Tongue (tissue), 2 donors: Measurements from ENCODE around the gene WNT7B. TPM values are rescaled to one million over a fixed set of nuclear protein-coding genes. Genes with fewer than 3 reads are reported as not detected.

ENCODE experiments used
- DNase-seq: peaks from one replicate; pipeline ENCODE4 v3.0.0-alpha.2; 2015
- total RNA-seq: library from RNA; depleted of rRNA; stranded (reverse); fragments of >200 nt; gene quantifications from one replicate; pipeline ENCODE4 v1.2.3, GENCODE V29; 2014

The WNT7B gene
- total RNA-seq, 1 donor from 2014 or later = 6.2 TPM

DNA sequence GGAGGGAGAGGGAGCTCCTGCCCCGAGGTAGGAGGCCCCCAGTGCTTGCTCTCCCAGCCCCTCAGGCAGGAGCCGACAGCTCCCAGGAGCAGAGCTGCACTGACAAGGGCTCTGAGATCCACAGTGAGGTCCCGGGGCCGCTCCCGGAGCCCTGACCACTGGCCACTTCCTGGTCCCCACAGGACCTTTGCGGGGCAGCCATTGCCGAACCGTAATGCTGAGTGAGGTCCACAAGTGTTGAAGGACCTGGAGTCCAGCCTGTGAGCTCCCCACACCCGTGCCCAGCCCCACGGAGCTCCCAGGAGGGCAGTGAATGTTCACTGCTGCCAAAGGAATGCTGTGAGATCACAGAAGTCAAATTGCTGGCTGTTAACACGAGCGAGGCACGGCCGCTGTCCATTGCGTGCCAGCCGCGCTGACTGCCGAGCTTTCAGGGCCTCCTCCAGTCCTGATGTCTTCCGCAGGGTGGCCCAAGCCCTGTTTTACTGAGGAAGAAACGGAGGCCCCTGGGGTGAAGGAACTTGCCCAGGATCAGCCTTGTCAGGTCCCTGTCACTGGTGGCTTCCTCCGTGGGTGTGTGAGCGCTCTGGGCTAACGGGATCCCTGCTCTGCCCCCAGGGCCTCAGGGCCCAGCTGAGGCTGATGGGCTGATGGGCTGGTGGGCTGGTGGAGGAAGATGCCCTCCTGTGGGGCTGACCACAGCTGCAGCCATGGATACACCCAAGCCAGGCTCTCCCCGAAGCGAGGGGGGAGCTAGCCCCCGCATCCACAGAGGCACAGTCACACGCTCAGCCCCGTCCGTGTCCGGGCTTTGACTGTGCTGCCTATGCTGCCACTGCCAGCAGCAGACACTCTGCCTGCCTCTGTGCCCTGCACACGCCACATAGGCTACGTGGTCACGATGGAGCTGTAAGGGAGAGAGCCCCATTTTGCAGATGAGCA is 70.8 kb downstream of the WNT7B start:
- DNase-seq = peak; percentile 48

DNA sequence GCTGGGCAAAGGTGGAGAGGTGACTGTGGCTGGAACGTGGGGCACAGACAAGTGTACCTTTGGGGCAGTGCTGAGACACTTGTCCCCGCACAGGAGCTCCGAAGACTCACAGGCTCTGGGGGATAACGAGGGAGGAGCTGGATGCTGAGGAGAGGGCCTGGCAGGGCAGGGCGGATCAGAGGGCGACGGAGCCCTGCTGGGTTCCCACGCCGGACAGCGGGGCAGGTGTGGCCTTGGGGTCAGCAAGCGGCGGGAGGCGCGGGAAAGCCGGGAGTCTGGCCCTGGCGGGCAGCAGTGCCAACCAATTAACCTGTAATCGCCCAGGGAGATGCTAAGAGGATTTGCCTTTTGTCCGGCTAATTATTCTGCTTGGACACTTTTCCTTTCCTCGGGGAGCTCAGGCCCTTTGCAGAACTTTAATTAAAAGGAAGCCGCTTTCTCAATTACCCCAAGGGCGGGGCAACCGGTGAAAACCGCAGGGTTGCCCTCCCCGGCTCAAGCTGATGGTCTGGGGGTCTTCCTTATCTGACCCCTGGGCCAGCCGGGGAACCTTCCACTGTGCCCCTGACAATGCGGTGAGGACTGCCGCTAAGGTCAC is 71.5 kb downstream of the WNT7B start:
- no peak for DNase-seq

DNA sequence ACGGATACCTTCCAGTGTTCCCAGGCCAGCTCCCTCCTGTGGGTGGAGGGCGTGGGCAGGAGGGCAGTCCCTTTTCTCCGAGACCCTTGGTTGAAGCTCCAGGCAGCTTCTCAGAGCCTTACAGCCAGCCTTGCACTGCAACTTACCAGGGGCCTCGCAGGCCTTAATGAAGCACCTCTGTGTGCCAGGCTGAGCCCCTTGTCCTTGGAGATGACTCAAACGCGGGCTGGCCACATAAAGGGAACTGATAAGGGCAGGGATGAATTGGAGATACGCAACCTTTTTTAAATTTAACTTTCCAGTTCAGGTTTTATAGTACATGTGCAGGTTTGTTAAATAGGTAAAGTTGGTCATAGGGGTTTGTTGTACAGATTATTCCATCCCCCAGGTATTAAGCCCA is 72.7 kb downstream of the WNT7B start:
- no peak for DNase-seq

DNA sequence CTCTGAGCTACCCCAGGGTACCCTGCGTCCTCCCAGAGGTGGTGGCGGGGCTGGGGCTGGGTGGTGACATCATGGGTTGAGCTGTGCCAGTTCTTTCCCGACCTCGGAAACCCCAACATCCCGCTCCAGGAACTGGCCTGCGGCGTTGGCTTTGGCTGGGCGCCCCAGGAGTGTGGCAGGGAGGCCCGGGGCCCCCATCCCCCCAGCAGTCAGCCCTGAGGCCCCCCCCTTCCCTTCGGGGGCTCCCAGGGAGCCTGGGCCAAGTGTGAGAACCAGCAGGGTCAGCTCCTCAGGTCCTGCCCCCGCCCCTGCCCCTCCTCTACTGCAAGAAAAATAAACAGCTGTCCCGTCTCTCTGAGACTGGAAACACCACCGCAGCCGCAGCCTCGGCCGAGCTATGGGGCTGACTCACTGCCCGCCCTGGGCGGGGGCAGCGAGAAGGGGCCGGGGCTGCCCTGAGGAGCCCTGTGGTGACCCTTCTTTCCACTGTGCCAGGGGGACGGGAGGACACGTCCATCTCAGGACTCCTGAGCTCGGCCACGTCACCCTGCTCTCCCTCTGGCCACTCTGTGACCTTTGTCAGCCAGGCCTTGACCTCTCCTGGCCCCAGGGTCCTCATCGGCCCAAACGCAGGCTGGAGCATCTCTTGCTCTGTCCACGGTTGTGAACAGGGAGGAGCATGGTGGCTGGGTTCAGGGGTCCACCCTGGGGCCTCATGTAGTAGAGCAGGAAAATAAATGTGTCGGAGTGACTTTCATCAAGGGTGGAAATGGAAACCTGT is 73.4 kb downstream of the WNT7B start:
- DNase-seq = peak; percentile 72

DNA sequence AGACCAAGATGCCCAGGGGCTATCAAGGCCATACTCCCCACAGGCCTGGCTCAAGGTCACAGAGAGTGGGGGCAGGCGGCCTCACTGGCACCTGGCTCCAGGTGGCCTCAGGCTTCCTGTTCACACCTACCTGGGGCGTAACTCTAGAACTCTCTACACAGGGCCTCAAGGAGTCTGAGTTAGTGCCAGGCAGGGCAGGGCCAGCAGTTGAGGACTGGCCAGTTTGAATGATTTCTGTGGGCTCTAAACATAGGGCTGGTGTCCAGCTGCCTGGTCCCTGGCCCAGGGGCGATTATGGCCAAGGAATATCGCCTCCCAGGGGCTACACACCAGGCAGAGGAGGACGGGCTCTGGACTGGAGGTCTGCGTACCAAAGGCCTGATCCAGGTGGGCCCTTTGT is 79.2 kb downstream of the WNT7B start:
- DNase-seq = no peak

DNA sequence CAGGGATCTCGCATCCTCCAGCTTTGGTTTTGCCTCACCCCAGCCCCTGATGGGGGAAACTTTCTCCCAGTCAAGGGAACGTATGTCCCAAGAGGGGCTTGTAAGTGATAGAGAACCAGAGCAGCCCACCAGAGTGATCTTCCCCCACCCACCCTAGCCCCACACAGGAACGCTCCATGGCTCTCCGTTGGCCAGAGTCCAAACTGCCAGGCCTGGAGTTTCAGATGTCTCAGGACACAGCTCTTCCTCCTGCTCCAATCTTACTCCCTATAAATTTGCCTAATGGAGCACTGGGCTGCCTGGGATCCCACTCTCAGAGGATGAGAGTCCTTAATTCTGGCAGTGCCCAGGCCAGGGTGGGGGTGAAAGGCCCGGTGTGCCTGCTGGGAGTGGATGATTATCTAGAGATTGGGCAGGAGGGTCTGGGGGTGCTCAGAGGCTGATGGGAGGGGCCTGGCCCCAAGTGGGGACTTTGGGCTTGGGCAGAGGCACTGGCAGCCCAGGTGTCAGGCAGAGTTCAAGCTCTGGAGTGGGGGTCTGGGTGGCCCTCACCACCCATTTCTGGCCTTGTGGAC is 79.9 kb downstream of the WNT7B start:
- DNase-seq = no peak

DNA sequence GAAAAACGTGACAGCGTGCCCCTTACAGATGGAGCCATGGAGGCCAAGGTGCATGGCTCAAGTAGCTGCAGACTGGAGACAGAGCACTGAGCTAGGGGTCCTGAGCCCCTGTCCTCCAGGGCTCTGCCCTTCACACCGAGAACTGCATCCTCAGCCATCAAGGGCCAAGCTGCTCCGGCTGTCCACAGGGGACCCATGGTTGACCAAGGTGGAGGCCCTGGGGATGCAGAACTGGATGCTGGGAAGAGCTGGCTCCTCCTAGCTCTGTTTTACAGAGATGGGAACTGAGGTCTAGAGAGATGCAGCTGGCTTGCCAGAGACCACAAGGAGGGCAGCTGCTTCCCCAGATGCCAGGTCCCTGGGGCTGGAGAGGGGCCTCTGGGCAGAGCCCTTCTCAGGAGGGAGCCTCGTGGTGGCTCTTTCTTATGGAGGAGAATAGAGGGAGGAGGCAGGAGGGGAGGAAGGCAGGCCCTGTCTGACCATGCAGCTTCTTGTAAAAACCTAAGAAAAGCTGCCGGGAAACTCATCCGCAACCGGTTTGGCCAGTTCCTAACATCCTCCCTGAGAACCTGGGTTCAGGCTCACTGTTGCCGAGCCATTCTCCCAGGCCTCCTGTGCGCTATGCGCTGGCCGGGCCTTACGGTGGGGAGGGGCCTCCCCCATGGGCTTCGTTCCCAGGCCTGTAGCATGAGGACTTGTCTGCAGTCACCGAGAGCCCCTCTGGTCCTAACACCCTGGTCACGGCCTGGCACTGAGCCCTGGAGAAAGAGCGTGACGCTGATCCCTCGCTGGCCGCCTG is 80.6 kb downstream of the WNT7B start:
- DNase-seq = peak; percentile 75

DNA sequence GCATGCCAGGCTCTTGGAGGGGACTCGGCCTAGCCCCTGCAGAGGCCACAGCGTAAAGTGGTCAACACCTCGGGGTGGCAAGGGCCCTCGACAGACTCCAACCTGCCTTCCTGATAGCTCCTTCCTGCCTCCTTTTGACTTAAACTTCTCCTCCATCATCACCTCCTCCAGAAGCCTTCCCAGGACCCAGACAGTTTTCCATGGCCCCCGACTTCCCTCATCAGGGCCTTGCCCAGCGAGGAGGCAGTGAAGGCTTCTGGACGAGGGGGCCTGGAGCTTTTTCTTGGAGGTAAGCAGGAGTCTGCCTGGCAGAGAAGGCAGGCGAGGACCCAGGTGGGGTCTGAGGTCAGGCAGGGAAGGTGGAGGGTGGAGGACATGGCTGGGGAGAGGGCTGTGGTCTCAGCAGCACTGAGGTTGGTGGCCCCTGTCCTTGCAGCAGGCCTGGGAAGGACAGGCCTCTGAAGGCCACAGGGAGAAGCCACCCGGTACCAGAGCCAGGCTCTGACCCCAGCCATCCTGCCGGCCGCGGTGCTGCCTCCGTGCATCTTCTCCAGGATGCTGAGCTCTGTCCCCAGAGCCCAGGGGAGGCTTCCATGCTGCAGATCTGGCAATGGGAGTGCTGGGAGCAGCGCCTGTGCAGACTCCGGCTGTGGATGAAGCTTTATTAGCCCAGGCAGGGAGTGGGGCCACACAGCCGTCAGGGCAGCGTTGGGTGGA is 81.4 kb downstream of the WNT7B start:
- no peak for DNase-seq

DNA sequence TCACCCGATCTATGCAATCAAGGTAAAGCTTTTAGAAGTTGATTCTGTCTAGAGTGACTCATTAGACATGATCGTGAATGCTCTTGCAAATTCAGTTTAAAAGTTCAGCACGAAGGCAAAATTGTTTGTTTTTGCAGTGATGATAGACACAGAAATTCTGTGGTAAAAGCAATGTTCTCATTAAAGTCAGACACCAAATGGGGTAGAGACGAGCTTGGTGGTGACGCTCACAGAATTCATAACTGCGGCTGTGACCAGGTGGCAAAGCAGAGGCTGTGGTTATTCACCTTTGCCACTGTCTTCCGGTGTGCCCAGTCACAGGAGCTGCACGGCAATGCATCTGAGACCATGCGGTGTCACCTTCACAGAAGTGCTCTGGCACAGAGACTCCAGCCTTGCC is 83.4 kb downstream of the WNT7B start:
- DNase-seq = no peak

DNA sequence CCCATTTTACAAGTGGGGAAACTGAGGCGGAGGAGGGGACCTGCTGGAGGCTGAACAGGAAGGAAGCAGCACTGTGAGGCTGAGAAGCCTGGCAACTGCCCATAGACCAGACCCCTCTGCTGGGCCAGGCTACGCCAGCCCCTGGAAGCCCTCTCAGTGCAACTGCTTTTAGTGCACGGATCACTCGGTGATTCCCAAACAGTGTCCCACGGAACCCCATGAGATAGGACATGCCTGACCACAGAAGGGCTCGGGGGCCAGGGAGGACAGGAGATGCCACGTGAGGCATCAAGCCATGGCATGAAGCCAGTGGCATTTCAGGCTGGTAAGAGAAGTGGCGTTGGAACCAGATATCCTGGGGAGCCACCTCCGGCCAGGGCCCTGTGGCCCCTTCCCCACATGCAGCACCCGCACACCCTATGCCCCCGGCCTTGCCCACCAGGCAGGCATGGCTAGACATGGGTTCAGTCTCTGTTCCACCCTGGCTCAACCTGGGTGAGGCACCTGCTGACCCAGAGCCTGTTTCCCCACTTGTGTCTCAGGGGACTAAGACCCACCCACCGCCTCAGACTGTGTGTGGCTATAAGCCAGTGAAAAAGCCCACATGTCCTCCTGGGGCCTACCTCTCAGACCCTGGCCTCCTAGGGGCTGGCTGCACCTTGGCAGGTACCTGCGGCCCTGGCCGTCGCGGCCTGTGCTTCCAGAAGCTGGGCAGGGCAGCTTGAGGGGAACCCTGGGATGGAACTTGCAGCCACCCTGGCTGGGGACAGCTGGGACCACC is 84.1 kb downstream of the WNT7B start:
- no peak for DNase-seq

DNA sequence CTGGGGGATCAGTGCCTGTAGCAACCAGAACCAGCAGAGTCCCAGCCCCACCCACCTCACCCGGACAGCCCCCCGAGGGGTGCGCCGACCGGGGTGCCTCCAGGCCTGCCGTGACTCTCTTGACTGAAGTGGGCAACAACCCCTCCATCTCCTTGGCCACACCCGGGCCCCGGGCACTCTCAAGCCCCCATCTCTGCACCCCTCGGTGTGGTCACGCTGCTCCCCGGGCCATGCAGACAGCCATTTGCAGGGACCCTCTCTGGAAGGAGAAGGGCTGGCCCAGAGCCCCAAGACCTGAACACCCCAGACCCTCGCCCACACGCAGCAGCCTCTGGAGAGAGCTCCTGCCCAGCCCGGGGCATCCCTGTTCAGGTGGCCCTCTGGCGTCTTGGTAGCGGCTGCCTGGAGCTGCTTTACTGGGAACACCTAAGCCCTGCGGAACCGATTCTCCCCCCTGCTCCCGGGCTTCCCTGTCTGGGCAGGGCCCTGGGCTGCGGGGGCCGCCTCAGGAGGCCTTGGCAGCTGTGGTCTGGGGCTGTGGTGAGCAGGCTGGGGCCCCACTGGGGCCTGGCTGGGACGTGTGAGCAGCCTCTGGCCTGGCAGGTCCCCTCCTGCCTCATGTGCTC is 84.9 kb downstream of the WNT7B start:
- DNase-seq = no peak

DNA sequence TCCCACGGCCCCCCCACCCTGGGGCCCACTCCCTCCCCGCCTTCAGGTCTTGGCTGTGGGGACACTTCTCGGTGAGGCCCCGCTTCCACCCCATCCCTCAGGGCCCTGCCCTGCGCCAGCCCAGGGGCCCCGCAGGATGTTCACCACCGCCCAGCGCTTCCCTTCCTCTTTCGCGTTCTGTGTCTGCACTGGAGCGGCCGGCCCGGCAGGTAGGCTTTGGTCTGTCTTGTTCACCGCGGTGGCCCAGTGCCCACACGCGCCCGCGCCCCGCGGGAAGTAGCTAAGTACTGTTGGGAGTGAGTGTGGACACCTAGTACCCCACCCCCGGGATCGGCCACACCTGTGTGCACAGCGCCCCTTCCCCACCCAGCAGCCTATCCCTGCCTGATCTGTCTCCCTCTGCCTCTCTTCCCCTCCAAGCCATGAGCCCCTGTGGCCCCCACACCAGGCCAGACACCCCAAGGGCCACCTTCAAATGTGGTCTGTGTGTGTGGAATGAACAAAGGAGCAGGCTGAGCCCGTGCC is 85.4 kb downstream of the WNT7B start:
- no peak for DNase-seq

DNA sequence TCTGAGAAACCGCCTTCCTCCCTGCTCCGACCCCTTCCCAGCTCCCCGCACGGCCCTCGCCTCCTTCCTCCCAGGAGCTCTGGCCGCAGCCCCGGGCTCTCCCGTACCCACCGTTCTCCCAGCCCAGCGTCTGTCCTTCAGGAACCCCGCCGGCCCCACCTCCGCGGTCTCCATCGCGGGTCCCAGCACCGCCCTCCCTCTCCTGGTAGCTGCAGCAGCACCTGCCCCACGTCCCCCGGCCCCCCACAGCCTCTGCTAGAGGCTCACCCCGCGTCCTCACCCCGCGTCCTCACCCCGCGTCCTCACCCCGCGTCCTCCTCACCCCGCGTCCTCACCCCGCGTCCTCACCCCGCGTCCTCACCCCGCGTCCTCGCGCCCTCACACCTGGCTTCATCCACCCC is 85.9 kb downstream of the WNT7B start:
- DNase-seq = no peak

DNA sequence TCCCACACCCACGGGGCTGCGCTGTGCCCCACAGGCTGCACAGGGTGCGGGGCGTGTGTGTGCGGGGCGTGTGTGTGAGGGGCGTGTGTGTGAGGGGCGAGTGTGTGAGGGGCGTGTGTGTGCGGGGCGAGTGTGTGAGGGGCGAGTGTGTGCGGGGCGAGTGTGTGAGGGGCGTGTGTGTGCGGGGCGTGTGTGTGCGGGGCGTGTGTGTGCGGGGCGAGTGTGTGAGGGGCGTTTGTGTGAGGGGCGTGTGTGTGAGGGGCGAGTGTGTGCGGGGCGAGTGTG is 86.7 kb downstream of the WNT7B start:
- no peak for DNase-seq

DNA sequence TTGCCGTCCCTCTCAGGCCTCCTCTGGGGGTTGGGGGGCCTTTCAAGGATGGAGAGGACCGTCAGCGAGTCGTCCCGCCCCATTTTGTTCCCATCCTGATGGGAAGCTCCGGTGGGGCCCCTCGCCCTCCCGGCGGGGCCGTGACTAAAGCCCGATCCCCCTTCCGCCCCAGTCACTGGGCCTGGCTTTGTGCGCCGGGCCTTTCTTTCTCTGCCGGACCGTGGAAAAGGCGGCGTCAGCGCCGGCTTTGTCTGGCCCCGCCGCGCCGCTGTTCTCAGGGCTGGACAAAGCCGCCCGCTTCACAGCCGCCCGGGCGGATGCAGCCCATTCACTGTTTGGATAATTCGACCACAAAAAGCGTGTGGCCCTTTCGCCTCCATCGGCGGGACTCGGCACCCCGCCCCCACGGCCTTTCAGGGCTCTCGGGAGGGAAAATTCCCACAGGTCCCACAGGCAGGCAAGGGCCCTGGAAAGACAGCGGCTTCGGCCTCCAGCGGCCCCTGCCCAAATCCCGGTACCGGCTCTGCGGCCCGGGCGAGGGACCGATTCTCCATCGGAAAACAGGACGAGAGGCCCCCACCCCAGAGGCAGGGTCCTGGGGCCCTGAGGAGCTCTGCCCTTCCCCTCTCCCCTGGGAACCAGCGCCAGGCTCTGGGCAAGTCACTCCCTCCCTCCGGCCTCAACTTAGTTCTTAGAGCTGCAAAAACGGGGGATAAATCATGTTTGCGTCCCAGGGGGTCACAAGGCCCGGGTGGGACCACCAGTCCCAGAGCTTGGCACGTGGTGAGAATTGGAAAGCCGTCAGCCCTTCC is 87.2 kb downstream of the WNT7B start:
- DNase-seq = no peak

DNA sequence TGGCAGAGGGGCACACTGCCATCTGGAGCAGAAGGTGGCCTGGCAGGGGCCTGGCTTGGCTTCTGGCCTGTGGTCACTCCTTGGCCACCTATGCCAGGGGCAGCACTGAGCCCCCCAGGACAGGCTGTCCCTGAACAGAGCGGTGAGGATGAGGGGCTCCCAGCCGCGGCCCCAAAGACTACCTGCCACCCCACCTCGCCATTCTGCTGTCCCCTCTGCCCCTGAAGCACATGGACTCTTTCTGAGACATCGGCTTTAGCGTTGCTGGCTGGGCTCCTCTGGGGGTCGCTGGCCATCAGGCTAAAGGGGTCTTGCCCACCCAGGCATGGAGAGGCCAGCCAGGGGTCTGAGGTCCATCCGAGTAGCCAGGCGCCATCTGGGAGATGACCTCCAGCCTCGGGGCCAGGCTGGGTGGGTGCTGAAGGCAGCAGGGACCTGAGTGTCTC is 87.8 kb downstream of the WNT7B start:
- DNase-seq = no peak

DNA sequence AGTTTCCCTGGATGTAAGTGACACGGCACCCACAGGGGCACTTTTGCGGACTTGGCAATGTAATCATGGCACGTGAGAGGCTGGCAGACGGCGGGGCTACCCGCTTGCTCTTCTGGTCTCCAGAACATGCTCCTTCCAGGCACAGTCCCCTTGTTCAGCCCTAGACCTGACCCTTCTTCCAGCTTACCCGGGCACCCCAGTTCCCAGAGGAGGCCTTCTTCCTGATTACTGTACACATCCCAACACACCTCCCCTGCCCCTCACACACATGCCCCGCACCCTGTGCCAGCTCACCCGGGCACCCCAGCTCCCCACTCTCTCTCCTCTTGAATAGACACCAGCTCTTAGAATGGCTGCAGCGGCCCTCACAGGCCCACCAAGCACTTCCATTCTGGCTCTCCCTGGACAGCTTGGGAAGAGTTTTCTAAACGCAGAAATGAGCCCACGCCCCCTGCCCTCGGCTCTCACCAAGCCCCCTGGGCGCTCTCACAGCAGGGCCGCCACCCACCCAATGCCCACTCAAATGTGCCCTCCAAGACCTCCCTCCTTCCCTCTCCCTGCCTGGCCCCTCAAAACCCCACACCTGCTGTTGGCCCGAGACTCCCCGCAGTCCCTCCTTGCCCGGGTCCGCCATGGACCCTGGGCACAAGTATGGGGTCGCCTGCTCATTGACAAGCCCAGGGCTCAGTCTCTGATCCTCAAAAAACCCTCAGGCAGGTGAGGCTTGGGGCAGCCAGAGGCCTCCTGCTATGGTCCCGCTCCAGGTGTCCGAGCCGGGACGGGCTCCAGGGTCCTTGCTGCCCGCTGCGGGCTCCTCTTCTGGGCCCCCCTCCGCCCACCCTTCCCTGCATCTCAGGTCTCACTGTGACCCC is 88.5 kb downstream of the WNT7B start:
- DNase-seq = no peak
